GM21423 (cell line): ENCODE measurements around the gene DNM1L.

Source experiments
- ATAC-seq: cut with Tn5 transposase; IDR thresholded peaks from one replicate; pipeline ENCODE4 v1.9.1; 2021; ENCODE audit warnings: mild to moderate bottlenecking, moderate library complexity; ENCODE audit not compliant: unreplicated experiment

Gene DNM1L

GRCh38 chr12:32679091-32679919, at the start of gene DNM1L:
DNM1L (plus strand) TSS chr12:32679301; CDS start chr12:32679364, 63 bp downstream.
- peak; percentile 94 for ATAC-seq

GRCh38 chr12:32641287-32641901, 37.7 kb upstream of the DNM1L start:
- ATAC-seq, result no peak

- ATAC-seq, result no peak
These were observed 34.7 kb upstream of the DNM1L start for GRCh38 chr12:32644431-32644830.

- ATAC-seq, result no peak
These were observed 31.8 kb upstream of the DNM1L start for GRCh38 chr12:32647275-32647674.

GRCh38 chr12:32650508-32650907, 28.6 kb upstream of the DNM1L start:
- ATAC-seq, result no peak

GRCh38 chr12:32651151-32651955, 27.7 kb upstream of the DNM1L start:
- no peak for ATAC-seq

- no peak for ATAC-seq
These were observed 27.2 kb upstream of the DNM1L start for GRCh38 chr12:32651956-32652210.

- ATAC-seq, result no peak
These were observed 19.1 kb upstream of the DNM1L start for GRCh38 chr12:32659908-32660440.

- no peak for ATAC-seq
These were observed 17.4 kb upstream of the DNM1L start for GRCh38 chr12:32661706-32662105.

- ATAC-seq, result no peak
These were observed 16.4 kb upstream of the DNM1L start for GRCh38 chr12:32662665-32663064.

GRCh38 chr12:32666018-32666417, 13.1 kb upstream of the DNM1L start:
- ATAC-seq, result no peak

- no peak for ATAC-seq
These were observed 9.5 kb upstream of the DNM1L start for GRCh38 chr12:32669584-32669983.

- no peak for ATAC-seq
These were observed 6.9 kb upstream of the DNM1L start for GRCh38 chr12:32671930-32672780.

- ATAC-seq, result no peak
These were observed 778 bp downstream of the DNM1L start for GRCh38 chr12:32679920-32680237.

GRCh38 chr12:32680787-32681186, 1.7 kb downstream of the DNM1L start:
- no peak for ATAC-seq

- no peak for ATAC-seq
These were observed 2.2 kb downstream of the DNM1L start for GRCh38 chr12:32681272-32681671.

GRCh38 chr12:32686340-32686739, 7.2 kb downstream of the DNM1L start:
- no peak for ATAC-seq

- ATAC-seq, result no peak
These were observed 9.7 kb downstream of the DNM1L start for GRCh38 chr12:32688786-32689185.

- no peak for ATAC-seq
These were observed 11.8 kb downstream of the DNM1L start for GRCh38 chr12:32690927-32691326.

- ATAC-seq, result no peak
These were observed 13.3 kb downstream of the DNM1L start for GRCh38 chr12:32692358-32692757.

- no peak for ATAC-seq
These were observed 13.9 kb downstream of the DNM1L start for GRCh38 chr12:32693036-32693435.
